ENCODE measurements around the gene PCDH9.

The PCDH9 gene

GRCh38 chr13:67017276-67017675 is 212.9 kb downstream of the PCDH9 start:
- no peak for DNase-seq

GRCh38 chr13:67015976-67016600 is 214.0 kb downstream of the PCDH9 start:
- DNase-seq, result no peak

DNA sequence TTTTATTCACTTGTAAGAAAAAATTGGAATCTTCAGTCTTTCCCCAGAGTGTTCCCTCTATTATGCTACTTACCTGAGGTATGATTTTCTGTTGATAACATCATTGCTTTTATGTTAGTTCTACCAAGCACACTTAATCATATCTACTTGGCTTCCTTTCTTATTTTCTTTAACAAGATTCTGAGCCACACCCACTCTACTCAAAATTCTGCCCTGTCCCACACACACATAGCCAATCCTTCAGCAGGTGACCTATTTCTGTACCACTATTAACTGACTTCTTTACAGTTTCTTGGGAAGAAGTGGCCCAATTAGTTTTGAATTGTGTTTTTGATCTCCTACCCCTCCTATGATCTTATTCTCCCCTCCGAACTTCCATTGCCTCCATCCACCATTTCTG is 215.7 kb downstream of the PCDH9 start:
- DNase-seq, result no peak

DNA sequence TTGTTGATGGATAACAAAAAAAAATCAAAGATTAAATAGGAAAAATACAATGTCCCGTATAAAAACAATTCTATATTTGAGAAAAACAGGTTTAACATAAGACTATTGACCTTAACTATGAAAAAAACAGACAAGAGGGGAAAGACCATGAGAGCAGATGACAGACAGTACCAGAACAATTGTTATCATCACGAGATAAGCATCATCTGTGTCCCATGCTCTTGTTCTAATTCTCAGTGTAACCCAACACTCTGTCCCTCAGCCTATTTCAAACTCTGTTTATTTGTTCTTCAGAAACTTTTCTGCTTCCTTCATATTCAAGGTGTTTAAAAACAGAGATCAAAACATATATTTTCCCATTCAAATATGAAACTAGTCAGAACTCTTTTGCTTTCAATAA is 216.4 kb downstream of the PCDH9 start:
- no peak for DNase-seq

DNA sequence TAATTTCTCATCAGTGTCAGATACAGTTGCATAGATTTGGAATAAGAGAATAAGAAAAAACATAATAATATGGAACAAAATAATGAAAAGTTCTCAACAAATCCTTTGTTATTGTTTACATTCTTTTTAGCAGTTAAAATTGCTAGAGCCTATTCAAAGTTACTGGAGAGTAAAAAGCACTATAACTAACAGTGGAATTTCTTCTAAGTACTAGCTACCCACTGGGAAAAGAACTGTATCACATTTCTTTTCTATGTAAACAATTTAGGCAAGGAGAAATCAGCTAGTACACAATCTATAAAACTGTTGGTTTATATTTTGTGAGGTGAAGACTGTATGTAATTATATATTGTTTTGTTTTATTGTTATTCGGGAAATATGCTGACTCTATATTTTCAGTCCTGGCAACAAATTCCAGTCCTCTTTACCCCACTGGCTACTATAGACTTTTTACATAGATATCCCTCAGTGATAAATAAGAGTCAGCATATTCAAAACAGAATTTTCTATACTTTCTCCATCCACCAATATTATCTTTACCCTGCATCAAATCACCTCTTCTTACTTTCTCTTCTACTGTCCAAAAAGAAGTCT is 222.0 kb downstream of the PCDH9 start:
- no peak for DNase-seq

DNA sequence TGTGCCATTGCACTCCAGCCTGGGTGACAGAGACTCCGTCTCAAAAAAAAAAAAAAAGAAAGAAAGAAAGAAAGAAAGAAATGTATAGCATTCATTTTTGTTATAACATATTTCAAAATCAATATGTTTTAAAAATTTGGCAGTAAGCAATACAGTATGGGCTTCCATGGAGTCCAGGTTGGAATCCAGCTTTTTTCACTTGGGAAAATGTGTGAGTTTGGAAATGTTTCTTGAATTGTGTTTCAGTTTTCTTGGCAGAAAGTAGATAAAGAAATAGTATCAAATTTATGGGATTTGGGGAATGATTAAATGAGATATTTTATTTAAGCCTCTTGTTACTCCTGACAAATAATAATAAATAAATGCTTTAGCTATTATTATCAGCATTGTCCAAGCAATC is 225.6 kb downstream of the PCDH9 start:
- DNase-seq, result no peak

DNA sequence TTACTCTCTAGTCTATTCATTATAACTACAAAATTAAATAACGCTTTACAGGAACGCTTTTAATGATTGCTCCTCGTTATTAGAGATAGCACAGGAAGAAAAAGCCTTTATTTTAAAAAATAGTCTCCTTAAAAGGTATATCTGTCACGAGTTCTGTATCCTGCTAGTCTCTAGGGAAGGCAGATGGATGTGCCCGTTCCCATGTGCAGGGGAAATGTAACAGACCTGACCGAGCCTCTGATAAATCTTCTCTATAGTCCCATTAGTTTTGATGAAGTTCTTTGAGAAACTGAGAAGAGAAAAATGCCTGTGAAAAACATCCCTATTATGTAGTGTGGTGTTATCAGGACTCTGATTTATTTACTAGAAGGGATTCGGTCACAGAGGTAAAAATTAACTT is 226.4 kb downstream of the PCDH9 start:
- no peak for DNase-seq

GRCh38 chr13:67001363-67001762 is 228.8 kb downstream of the PCDH9 start:
- DNase-seq, result no peak

GRCh38 chr13:66996503-66996902 is 233.6 kb downstream of the PCDH9 start:
- DNase-seq, result no peak

- peak in 1 of 2 donors; percentile 2 for DNase-seq
These were observed 234.9 kb downstream of the PCDH9 start for GRCh38 chr13:66995203-66995611.

- DNase-seq, result no peak
These were observed 235.5 kb downstream of the PCDH9 start for GRCh38 chr13:66994517-66995202.

DNA sequence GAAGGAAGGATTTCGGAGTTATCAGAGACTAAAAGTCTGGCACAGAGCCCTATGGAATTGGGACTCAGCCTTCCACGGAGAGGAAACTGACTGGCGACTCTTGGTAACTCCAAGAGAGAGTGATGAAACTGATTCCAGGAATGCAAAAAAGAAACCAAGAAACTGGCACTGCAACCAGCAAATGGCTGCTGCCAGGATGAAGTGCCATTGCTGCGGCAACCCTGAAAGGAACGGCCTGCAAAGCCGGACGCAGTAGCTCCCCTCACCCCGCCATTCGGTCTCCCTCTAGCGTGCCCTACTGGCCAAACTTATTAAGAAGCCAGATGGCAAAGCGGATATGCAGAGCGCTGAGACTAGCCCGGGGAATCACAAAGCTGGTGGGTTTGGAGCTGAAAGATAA is 236.0 kb downstream of the PCDH9 start:
- DNase-seq, result peak; percentile 0 to 37

DNA sequence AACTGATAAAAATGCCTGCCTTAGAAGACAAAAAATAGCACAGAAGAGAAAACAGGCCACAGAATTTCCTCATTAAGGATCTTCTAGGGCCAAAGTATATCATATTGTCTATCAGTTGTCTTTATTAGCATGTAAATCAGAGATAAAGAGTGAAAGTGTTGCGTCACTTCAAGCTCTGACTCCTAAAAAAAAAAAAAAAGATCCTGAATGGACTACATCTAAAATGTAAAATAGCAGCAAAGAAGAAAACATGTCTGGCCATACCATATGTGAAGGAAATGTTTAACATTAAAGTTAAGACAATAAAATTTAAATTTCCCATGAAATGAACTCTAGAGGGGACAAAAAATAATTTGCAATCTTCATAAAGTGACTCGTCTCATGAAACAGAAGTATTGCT is 237.4 kb downstream of the PCDH9 start:
- DNase-seq, result no peak

GRCh38 chr13:66992183-66992582 is 238.0 kb downstream of the PCDH9 start:
- no peak for DNase-seq

GRCh38 chr13:66984241-66984640 is 245.9 kb downstream of the PCDH9 start:
- DNase-seq, result no peak

DNA sequence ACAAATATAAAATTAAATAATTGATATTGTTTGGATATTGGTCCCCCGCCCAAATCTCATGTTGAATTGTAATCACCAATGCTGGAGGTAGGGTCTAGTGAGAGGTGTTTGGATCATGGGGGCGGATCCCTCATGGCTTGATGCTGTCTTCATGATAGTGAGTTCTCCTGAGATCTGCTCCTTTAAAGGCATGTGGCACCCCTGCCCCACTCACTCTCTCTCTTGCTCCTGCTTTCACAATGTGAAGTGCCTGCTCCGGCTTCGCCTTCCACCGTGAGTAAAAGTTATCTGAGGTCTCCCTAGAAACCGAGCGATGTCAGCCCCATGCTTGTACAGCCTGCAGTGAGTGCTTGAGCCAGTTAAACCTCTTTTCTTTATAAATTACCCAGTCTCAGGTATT is 248.2 kb downstream of the PCDH9 start:
- DNase-seq, result no peak

DNA sequence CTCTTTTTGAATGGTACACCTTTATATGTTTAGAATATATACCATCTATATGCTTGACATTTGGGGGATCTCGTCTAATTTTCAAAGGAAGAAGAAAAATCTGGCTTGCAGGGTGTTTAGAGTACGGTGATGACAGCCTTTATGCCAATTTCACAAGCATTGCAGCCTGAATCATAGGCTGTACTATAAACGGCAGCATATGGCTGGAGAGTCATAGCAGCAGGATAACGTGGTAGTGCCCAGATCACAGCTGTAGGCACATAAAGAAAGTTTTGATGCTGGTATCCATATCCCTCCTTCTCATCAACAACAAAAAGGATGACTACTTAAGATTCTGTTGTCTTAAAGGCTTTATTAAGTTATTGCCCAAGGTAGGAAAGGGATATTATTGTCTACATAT is 253.0 kb downstream of the PCDH9 start:
- DNase-seq, result no peak

DNA sequence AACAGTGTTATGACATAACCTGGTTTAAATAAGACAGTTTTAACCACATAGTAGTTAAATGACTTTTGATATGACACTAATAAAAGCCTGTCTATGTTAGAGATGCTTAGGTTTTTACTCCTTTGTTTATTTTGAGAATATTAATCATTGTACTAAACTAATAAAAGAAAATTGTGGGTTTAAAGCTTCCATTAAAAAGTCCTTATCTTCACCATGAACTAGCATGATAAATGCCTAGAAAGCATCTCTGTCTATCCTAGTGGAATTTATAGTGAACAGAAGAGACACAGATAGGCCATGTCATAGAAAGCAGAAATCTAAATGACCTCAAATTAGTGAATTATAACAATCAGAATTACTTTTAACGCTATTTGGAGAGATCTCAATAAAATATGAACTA is 255.2 kb downstream of the PCDH9 start:
- DNase-seq, result no peak

DNA sequence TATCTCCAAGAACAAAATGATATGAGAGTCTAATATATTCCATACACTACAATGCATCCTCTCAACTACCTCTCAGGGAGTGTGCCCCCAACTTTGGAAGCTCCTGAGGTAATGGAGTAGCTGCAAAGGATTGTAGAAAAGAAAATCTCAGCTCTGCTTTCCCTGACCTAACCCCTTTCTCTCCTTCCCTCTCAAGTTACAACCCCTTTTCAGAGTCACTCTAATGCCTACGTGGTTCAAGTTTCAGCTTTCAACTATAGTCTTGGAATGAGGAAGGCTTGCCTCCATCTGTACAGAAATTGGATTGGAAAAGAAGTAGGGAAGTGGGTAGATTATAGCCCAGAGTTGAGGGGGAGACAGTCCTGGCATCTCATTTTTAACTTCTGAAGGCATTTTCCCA is 256.0 kb downstream of the PCDH9 start:
- DNase-seq, result no peak

DNA sequence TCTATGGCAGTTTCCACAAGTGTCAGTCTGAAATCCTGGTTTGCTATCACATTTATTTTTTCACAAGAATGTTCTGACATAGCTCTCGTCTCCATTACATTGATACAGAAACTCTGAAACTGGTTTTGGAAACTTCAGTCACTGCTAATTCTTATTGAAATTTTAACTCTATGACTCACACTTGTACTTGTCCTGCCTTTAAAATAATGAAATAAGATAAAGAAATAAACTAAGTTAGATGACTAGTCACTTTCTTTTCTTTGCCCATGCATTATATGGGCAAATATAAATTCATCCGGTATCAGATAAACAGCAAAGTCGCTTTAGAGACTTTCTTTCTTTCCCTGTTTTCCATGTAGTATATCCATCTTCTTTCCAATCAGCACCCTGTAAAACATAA is 257.5 kb downstream of the PCDH9 start:
- DNase-seq, result no peak

DNA sequence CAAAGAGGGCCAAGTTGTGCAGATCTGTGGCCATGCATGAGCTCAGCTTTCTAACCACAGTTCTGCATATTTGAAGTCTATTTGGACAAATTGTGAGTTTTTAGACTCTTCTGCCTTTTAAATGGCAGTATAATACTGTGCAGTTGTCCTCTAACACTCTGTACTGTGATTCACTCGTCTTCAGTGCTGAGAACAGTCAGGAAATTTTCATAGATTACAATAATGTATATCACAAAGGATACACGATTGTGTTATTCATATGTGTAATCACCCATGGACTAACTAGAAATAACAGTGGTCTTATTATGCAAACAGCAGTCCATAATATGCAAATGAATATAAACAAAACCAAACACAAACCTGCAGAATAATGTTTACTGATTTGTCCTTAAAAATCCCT is 259.1 kb downstream of the PCDH9 start:
- no peak for DNase-seq

- DNase-seq, result no peak
These were observed 260.8 kb downstream of the PCDH9 start for GRCh38 chr13:66969291-66969690.

- DNase-seq, result no peak
These were observed 262.1 kb downstream of the PCDH9 start for GRCh38 chr13:66967811-66968597.

DNA sequence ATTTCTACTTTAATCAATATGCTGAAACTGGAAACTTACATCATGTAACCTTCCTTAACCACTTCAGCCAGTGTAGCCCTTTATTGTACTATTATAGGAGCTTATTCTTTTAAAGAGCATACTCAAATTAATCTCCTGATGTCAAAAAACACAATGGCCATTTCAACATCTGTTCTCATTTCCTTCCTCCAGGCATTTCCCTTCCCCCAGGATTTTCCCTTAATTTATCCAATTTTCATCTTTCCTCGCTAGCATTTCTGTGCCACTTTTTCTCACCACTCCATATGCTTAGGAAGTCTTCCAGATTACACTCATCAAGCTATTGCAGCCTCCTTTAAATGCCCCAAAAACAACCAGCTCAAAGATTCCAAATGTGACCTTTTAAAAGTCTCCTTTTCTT is 265.0 kb downstream of the PCDH9 start:
- no peak for DNase-seq

All from CD4-positive, alpha-beta T cell treated with Interleukin-1 beta for 1 hour (primary cell).